HG02588 (cell line): ENCODE data around the gene CLCA1.

Experiments
- ATAC-seq: cut with Tn5 transposase; IDR thresholded peaks from one replicate; pipeline ENCODE4 v1.9.1; 2021; ENCODE audit warnings: mild to moderate bottlenecking, moderate library complexity; ENCODE audit not compliant: unreplicated experiment

Gene CLCA1

GRCh38 chr1:86541859-86542258 is 73.1 kb downstream of the CLCA1 start:
- no peak for ATAC-seq

- no peak for ATAC-seq
These were observed 73.9 kb downstream of the CLCA1 start for GRCh38 chr1:86542631-86543030.

- no peak for ATAC-seq
These were observed 78.1 kb downstream of the CLCA1 start, which contains the start of gene CLCA4 for GRCh38 chr1:86546787-86547221. TSS of gene CLCA4 (plus strand) at chr1:86547078. CDS start at chr1:86547120, 42 bp downstream.

- no peak for ATAC-seq
These were observed 80.1 kb downstream of the CLCA1 start for GRCh38 chr1:86548839-86549238.
